ENCODE measurements around the gene HMG20B.
"Not testable (repeated sequence)": the region's sequence is repeated elsewhere in the genome, so short reads cannot be mapped to it uniquely, and the experiment has no call there.

- TF ChIP-seq CTCF, EZH2phosphoT487, EZH2 (IDR thresholded peaks at IDR 0.05): not testable (repeated sequence)
Observed at GRCh38 chr19:3584036-3584802, 11.5 kb downstream of the HMG20B start.
